Measurements from ENCODE around the gene ETV6.

The ETV6 gene

DNA sequence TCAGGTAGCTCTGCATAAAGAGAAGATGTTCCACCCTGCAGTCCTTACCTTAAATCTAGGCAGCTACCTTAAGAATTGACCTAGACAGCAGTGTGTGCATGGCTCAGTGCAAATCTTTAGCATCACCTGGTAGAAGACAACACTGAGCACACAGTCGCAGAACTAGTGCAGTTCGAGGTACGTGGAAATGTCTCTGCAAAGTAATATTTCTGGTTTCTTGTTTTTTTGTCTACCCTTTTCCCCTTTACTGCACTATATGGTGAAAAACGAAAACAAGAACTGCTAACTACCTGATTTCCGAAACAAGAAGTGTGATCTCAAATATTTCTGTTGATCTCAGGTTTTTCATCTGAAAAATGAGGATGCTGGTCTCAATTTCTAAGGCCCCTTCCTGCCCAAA, 82.5 kb downstream of the ETV6 start:
- Histone ChIP-seq H3K4me2 (no peak overlapping the region), H2AFZ (ENCODE audit: low read depth) (no peak overlapping the region), H3K9ac (no peak overlapping the region), H3K4me3 (IDR thresholded peaks at IDR 0.05; ENCODE audit: insufficient read depth, low read depth, low read length) (no peak overlapping the region), H3K4me1 (ENCODE audit: low read depth, poor library complexity, severe bottlenecking) (peaks cover 7% of the 10 kb centered on the region), H3K27ac (no peak overlapping the region), H4K20me1 (ENCODE audit: insufficient read depth) (no peaks in the 10 kb centered on the region), H3K36me3 (ENCODE audit: insufficient read depth) (no peaks in the 10 kb centered on the region), H3K27me3 (ENCODE audit: insufficient read depth, low read depth) (no peaks in the 10 kb centered on the region), H3K79me2 (ENCODE audit: insufficient read depth, low read depth) (no peaks in the 10 kb centered on the region)
- no peak for TF ChIP-seq CTCF (conservative IDR thresholded peaks at IDR 0.05; ENCODE audit: low read depth, low read length)

DNA sequence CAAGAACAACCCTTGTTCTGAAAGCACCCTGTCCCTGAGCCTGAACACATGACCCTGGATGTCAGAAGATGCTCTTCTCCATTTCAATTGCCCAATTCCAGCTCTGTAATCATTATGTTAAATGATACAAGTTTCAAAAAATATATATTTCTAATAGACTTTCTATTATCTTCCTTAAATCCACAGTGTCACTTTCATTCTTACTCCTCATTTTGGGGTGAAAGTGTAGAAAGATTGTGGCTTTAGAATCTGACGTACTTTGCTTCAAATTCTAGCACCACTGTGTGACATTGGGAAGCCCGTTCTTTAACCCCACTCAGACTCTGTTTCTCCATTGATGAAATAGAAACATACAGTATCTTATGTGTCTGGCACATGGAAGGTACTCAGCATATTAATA, 83.2 kb downstream of the ETV6 start:
- Histone ChIP-seq H3K4me1 (ENCODE audit: low read depth, poor library complexity, severe bottlenecking) (peaks cover 7% of the 10 kb centered on the region), H3K4me3 (IDR thresholded peaks at IDR 0.05; ENCODE audit: insufficient read depth, low read depth, low read length) (no peak overlapping the region), H3K4me2 (no peak overlapping the region), H4K20me1 (ENCODE audit: insufficient read depth) (no peaks in the 10 kb centered on the region), H3K27ac (no peak overlapping the region), H3K36me3 (ENCODE audit: insufficient read depth) (no peaks in the 10 kb centered on the region), H2AFZ (ENCODE audit: low read depth) (no peak overlapping the region), H3K9ac (no peak overlapping the region), H3K79me2 (ENCODE audit: insufficient read depth, low read depth) (no peaks in the 10 kb centered on the region), H3K27me3 (ENCODE audit: insufficient read depth, low read depth) (no peaks in the 10 kb centered on the region)
- no peak for TF ChIP-seq CTCF (conservative IDR thresholded peaks at IDR 0.05; ENCODE audit: low read depth, low read length)

GRCh38 chr12:11734580-11735180, 85.2 kb downstream of the ETV6 start:
- H3K4me1 ChIP-seq (ENCODE audit: low read depth, poor library complexity, severe bottlenecking) = no peaks in the 10 kb centered on the region
- H2AFZ ChIP-seq (ENCODE audit: low read depth) = no peak overlapping the region
- H4K20me1 ChIP-seq (ENCODE audit: insufficient read depth) = no peaks in the 10 kb centered on the region
- no peak overlapping the region for H3K9ac ChIP-seq
- no peaks in the 10 kb centered on the region for H3K27me3 ChIP-seq (ENCODE audit: insufficient read depth, low read depth)
- no peaks in the 10 kb centered on the region for H3K36me3 ChIP-seq (ENCODE audit: insufficient read depth)
- H3K27ac ChIP-seq = no peak overlapping the region
- no peak for TF ChIP-seq CTCF (conservative IDR thresholded peaks at IDR 0.05; ENCODE audit: low read depth, low read length)
- no peak overlapping the region for H3K4me3 ChIP-seq (IDR thresholded peaks at IDR 0.05; ENCODE audit: insufficient read depth, low read depth, low read length)
- no peaks in the 10 kb centered on the region for H3K79me2 ChIP-seq (ENCODE audit: insufficient read depth, low read depth)
- no peak overlapping the region for H3K4me2 ChIP-seq

DNA sequence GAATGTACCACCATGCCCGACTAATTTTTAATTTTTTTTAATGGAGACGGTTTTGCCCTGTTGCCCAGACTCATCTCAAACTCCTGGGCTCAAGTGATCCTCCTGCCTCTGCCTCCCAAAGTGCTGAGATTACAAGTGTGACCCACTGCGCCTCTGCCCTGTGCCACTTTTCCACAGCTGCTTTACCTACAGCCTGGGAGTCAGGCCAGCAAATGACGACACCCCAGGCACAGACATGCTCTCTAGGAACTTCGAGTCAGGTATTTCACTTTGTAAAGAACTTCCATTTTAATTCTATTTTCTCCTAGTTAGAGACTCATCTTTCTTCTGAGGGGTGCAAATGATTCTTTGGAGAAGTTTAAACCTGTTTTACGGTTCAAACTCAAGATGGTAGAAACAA, 89.0 kb downstream of the ETV6 start:
- H3K4me3 ChIP-seq (IDR thresholded peaks at IDR 0.05; ENCODE audit: insufficient read depth, low read depth, low read length) = no peak overlapping the region
- no peak overlapping the region for H3K4me2 ChIP-seq
- no peaks in the 10 kb centered on the region for H3K79me2 ChIP-seq (ENCODE audit: insufficient read depth, low read depth)
- no peak overlapping the region for H3K27ac ChIP-seq
- H3K27me3 ChIP-seq (ENCODE audit: insufficient read depth, low read depth) = no peaks in the 10 kb centered on the region
- no peaks in the 10 kb centered on the region for H4K20me1 ChIP-seq (ENCODE audit: insufficient read depth)
- H2AFZ ChIP-seq (ENCODE audit: low read depth) = no peak overlapping the region
- no peak for TF ChIP-seq CTCF (conservative IDR thresholded peaks at IDR 0.05; ENCODE audit: low read depth, low read length)
- no peaks in the 10 kb centered on the region for H3K36me3 ChIP-seq (ENCODE audit: insufficient read depth)
- no peaks in the 10 kb centered on the region for H3K4me1 ChIP-seq (ENCODE audit: low read depth, poor library complexity, severe bottlenecking)
- no peak overlapping the region for H3K9ac ChIP-seq

Measured in KMS-11 (cell line).